D721Med (cell line): ENCODE results near the gene IGFBP1.

Experiments used
- DNase-seq: peaks from one replicate; pipeline ENCODE4 v3.0.0; 2011; ENCODE audit warnings: low spot score; ENCODE audit not compliant: insufficient read length
- FAIRE-seq: peaks from 2 replicates; lab custom pipeline; 2011; peaks lifted over from hg19 to GRCh38; lab: Jason Lieb, UNC
- CTCF ChIP-seq: IDR thresholded peaks from 2 replicates; pipeline ENCODE4 v1.5.1; 2012; ENCODE audit warnings: mild to moderate bottlenecking, control low read depth; ENCODE audit not compliant: insufficient read depth; ENCODE audit errors: missing control alignments

The IGFBP1 gene

GRCh38 chr7:45867471-45867870, 20.8 kb upstream of the IGFBP1 start:
- DNase-seq (no peak), FAIRE-seq (no peak)
- no peak for TF ChIP-seq CTCF

- no peak for TF ChIP-seq CTCF
- DNase-seq (no peak), FAIRE-seq (no peak)
These were observed 18.9 kb upstream of the IGFBP1 start for GRCh38 chr7:45869426-45869825.

- no peak for FAIRE-seq
- no peak for DNase-seq
- no peak for TF ChIP-seq CTCF
These were observed 15.9 kb upstream of the IGFBP1 start for GRCh38 chr7:45872116-45873034.

- no peak for TF ChIP-seq CTCF
- DNase-seq (no peak), FAIRE-seq (no peak)
These were observed 15.3 kb upstream of the IGFBP1 start, which contains the start of gene CCDC201 for GRCh38 chr7:45873035-45873354. Gene CCDC201, minus strand, starts transcription at chr7:45873082. Its CDS starts 75 bp downstream, at chr7:45873007.

GRCh38 chr7:45873355-45873754, 14.9 kb upstream of the IGFBP1 start:
- TF ChIP-seq CTCF, result no peak
- FAIRE-seq, result no peak
- DNase-seq, result no peak

- DNase-seq (no peak), FAIRE-seq (no peak)
- no peak for TF ChIP-seq CTCF
These were observed 13.7 kb upstream of the IGFBP1 start for GRCh38 chr7:45874408-45875131.
